SK-N-SH treated with all-trans-retinoic acid at 6 μM for 48 hours (cell line): ENCODE measurements around the gene AMACR.

ENCODE experiments used
- ATAC-seq: fragments of 200-7000 bp; cut with Tn5 transposase; 3 replicates; pipeline ENCODE4 v1.9.1; 2020; ENCODE audit warnings: mild to moderate bottlenecking, moderate library complexity
- ARNTL ChIP-seq: fragments of 450-650 bp; formaldehyde crosslinking; IDR thresholded peaks from 2 replicates; pipeline ENCODE4 v1.5.0; 2020; ENCODE audit warnings: low read depth, mild to moderate bottlenecking, moderate library complexity, borderline replicate concordance
- CSDC2 ChIP-seq: fragments of 250-450 bp; sonication (Bioruptor Pico); IDR thresholded peaks from 2 replicates; pipeline ENCODE4 v1.5.0; 2020; ENCODE audit warnings: mild to moderate bottlenecking, moderate library complexity
- ESRRG ChIP-seq: fragments of 250-450 bp; sonication (Bioruptor Pico); IDR thresholded peaks from 2 replicates; pipeline ENCODE4 v1.6.1; 2021; ENCODE audit warnings: mild to moderate bottlenecking
- GLIS3 ChIP-seq: fragments of 250-450 bp; sonication (Bioruptor Pico); IDR thresholded peaks from 2 replicates; pipeline ENCODE4 v1.5.0; 2020; ENCODE audit warnings: mild to moderate bottlenecking, moderate library complexity
- ISL1 ChIP-seq: fragments of 250-450 bp; sonication (Bioruptor Pico); IDR thresholded peaks from 2 replicates; pipeline ENCODE4 v2.1.2; 2022; ENCODE audit warnings: mild to moderate bottlenecking, moderate library complexity
- OSR1 ChIP-seq: fragments of 250-450 bp; sonication (Bioruptor Pico); IDR thresholded peaks from 2 replicates; pipeline ENCODE4 v1.8.0; 2022; ENCODE audit warnings: moderate library complexity, mild to moderate bottlenecking, inconsistent platforms
- PPARA ChIP-seq: fragments of 250-450 bp; sonication (Bioruptor Pico); IDR thresholded peaks from 2 replicates; pipeline ENCODE4 v1.5.0; 2020; ENCODE audit warnings: mild to moderate bottlenecking, borderline replicate concordance
- RARB ChIP-seq: fragments of 250-450 bp; sonication (Bioruptor Pico); IDR thresholded peaks from 2 replicates; pipeline ENCODE4 v1.8.0; 2021; ENCODE audit warnings: mild to moderate bottlenecking, moderate library complexity
- SNAI2 ChIP-seq: fragments of 250-450 bp; sonication (Bioruptor Pico); IDR thresholded peaks from 2 replicates; pipeline ENCODE4 v1.5.0; 2020; ENCODE audit warnings: mild to moderate bottlenecking, moderate library complexity
- TCF4 ChIP-seq: fragments of 250-450 bp; sonication (Bioruptor Pico); IDR thresholded peaks from 2 replicates; pipeline ENCODE4 v1.8.0; 2021; ENCODE audit warnings: mild to moderate bottlenecking, moderate library complexity, borderline replicate concordance
- TOX ChIP-seq: fragments of 250-450 bp; sonication (Bioruptor Pico); IDR thresholded peaks from 2 replicates; pipeline ENCODE4 v1.8.0; 2021; ENCODE audit warnings: mild to moderate bottlenecking, moderate library complexity, borderline replicate concordance
- ZC3H10 ChIP-seq: fragments of 250-450 bp; sonication (Bioruptor Pico); IDR thresholded peaks from 2 replicates; pipeline ENCODE4 v1.5.1; 2021; ENCODE audit warnings: mild to moderate bottlenecking, moderate library complexity
- ZFP3 ChIP-seq: fragments of 250-450 bp; sonication (Bioruptor Pico); IDR thresholded peaks from 2 replicates; pipeline ENCODE4 v1.5.0; 2020; ENCODE audit warnings: mild to moderate bottlenecking, moderate library complexity
- ZFP30 ChIP-seq: fragments of 450-650 bp; formaldehyde crosslinking; IDR thresholded peaks from 2 replicates; pipeline ENCODE4 v1.5.0; 2022; ENCODE audit warnings: mild to moderate bottlenecking, moderate library complexity
- ZNF565 ChIP-seq: fragments of 450-650 bp; formaldehyde crosslinking; conservative IDR thresholded peaks from 2 replicates; pipeline ENCODE4 v1.5.0; 2020; ENCODE audit warnings: low read depth, mild to moderate bottlenecking, moderate library complexity
- ZNF8 ChIP-seq: fragments of 450-650 bp; formaldehyde crosslinking; IDR thresholded peaks from 2 replicates; pipeline ENCODE4 v1.5.0; 2020; ENCODE audit warnings: mild to moderate bottlenecking, moderate library complexity
- TF ChIP-seq, protein P1 (sequence below): fragments of 250-450 bp; sonication (Bioruptor Pico); IDR thresholded peaks from 2 replicates; pipeline ENCODE4 v1.8.0; 2021; ENCODE audit warnings: low read depth, mild to moderate bottlenecking, moderate library complexity, borderline replicate concordance
- TF ChIP-seq, protein P2 (sequence below): fragments of 250-450 bp; sonication (Bioruptor Pico); IDR thresholded peaks from 2 replicates; pipeline ENCODE4 v1.5.1; 2021; ENCODE audit warnings: mild to moderate bottlenecking, moderate library complexity
- TF ChIP-seq, protein P3 (sequence below): fragments of 250-450 bp; sonication (Bioruptor Pico); IDR thresholded peaks from 2 replicates; pipeline ENCODE4 v1.5.1; 2020; ENCODE audit warnings: low read depth, mild to moderate bottlenecking, moderate library complexity
- TF ChIP-seq, protein P4 (sequence below): fragments of 250-450 bp; sonication (Bioruptor Pico); IDR thresholded peaks from 2 replicates; pipeline ENCODE4 v1.5.0; 2020; ENCODE audit warnings: mild to moderate bottlenecking, moderate library complexity

The AMACR gene

DNA sequence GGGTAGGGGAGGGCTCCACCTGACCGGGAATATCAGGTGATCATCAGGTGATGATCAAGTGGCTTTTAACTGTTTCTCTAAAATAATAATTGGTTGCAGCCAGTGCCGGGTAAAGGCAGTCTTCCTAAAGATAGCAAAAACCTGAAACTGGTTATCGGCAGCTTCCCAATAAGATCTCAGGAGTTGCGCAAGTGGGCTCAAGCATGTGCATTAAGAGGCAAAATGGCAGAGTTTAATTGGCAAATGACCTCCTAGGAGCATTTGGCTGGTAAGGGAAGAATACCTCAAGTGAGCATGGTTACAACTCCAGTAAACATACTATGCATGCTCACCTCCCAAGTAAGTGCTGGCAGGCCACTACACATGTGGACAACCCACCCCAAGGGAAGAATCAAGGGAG lies 31.0 kb upstream of the AMACR start:
- no peak for ATAC-seq
- TF ChIP-seq RARB (CRISPR knock-in tag) (no peak), PPARA (CRISPR knock-in tag) (no peak), ZNF8 (CRISPR knock-in tag) (no peak), ZC3H10 (CRISPR knock-in tag) (no peak), ARNTL (CRISPR knock-in tag) (no peak), OSR1 (CRISPR knock-in tag) (no peak), SNAI2 (no peak)
- TF ChIP-seq, protein P1, sequence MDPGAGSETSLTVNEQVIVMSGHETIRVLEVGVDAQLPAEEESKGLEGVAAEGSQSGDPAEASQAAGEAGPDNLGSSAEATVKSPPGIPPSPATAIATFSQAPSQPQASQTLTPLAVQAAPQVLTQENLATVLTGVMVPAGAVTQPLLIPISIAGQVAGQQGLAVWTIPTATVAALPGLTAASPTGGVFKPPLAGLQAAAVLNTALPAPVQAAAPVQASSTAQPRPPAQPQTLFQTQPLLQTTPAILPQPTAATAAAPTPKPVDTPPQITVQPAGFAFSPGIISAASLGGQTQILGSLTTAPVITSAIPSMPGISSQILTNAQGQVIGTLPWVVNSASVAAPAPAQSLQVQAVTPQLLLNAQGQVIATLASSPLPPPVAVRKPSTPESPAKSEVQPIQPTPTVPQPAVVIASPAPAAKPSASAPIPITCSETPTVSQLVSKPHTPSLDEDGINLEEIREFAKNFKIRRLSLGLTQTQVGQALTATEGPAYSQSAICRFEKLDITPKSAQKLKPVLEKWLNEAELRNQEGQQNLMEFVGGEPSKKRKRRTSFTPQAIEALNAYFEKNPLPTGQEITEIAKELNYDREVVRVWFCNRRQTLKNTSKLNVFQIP (CRISPR knock-in tag) = no peak
- TF ChIP-seq, all 23 proteins: peak for 0

DNA sequence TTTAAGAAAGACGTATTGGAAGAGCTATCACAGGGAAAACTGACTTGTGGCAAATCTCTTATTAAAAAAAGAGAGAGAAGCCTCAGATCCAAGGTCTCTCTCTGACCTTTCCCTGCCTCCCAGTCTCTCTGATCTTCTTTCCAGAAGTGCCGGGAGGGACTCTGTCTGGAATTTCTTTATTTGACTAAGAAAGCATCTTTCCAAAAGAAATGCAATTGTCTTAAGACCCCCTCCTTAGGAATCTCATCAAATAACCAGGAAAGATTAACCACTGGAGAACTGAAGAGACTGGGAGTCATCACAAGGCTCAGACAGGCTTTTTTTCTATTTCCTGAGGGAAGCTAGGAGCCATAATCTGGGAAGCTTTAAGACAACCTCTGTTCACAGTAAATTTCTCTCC lies 30.5 kb upstream of the AMACR start:
- ATAC-seq = no peak
- TF ChIP-seq, protein P2, sequence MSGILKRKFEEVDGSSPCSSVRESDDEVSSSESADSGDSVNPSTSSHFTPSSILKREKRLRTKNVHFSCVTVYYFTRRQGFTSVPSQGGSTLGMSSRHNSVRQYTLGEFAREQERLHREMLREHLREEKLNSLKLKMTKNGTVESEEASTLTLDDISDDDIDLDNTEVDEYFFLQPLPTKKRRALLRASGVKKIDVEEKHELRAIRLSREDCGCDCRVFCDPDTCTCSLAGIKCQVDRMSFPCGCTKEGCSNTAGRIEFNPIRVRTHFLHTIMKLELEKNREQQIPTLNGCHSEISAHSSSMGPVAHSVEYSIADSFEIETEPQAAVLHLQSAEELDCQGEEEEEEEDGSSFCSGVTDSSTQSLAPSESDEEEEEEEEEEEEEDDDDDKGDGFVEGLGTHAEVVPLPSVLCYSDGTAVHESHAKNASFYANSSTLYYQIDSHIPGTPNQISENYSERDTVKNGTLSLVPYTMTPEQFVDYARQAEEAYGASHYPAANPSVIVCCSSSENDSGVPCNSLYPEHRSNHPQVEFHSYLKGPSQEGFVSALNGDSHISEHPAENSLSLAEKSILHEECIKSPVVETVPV = no peak
- TF ChIP-seq CSDC2 (CRISPR knock-in tag) = no peak
- TF ChIP-seq, all 23 proteins: peak for 0

DNA sequence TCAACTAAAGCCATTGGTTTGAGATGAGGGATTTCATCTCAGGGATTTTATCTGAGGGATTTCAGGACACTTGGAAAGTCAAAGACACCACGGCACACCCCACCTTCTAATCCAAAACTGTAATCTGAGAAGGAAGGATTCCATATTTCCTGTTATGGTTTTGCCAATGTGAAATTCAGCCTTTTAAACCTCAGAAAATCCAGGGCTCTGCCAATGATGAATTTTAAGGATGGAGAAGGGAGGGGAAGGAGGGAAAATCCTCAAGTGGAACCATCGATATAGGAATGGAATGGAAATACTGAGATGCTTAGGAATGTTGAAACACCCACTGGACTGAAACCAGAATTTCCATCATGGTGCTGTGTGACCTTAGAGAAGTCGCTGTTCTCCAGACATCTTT lies 29.9 kb upstream of the AMACR start:
- ATAC-seq = no peak
- TF ChIP-seq ARNTL (CRISPR knock-in tag) = no peak
- TF ChIP-seq ZFP3 (CRISPR knock-in tag) = no peak
- TF ChIP-seq PPARA (CRISPR knock-in tag) = no peak
- no peak for TF ChIP-seq RARB (CRISPR knock-in tag)
- TF ChIP-seq TOX (CRISPR knock-in tag) = no peak
- no peak for TF ChIP-seq ISL1 (CRISPR knock-in tag)
- TF ChIP-seq, protein P1 (CRISPR knock-in tag) = no peak
- TF ChIP-seq, protein P3, sequence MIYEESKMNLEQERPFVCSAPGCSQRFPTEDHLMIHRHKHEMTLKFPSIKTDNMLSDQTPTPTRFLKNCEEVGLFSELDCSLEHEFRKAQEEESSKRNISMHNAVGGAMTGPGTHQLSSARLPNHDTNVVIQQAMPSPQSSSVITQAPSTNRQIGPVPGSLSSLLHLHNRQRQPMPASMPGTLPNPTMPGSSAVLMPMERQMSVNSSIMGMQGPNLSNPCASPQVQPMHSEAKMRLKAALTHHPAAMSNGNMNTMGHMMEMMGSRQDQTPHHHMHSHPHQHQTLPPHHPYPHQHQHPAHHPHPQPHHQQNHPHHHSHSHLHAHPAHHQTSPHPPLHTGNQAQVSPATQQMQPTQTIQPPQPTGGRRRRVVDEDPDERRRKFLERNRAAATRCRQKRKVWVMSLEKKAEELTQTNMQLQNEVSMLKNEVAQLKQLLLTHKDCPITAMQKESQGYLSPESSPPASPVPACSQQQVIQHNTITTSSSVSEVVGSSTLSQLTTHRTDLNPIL (CRISPR knock-in tag) = no peak
- TF ChIP-seq, protein P4, sequence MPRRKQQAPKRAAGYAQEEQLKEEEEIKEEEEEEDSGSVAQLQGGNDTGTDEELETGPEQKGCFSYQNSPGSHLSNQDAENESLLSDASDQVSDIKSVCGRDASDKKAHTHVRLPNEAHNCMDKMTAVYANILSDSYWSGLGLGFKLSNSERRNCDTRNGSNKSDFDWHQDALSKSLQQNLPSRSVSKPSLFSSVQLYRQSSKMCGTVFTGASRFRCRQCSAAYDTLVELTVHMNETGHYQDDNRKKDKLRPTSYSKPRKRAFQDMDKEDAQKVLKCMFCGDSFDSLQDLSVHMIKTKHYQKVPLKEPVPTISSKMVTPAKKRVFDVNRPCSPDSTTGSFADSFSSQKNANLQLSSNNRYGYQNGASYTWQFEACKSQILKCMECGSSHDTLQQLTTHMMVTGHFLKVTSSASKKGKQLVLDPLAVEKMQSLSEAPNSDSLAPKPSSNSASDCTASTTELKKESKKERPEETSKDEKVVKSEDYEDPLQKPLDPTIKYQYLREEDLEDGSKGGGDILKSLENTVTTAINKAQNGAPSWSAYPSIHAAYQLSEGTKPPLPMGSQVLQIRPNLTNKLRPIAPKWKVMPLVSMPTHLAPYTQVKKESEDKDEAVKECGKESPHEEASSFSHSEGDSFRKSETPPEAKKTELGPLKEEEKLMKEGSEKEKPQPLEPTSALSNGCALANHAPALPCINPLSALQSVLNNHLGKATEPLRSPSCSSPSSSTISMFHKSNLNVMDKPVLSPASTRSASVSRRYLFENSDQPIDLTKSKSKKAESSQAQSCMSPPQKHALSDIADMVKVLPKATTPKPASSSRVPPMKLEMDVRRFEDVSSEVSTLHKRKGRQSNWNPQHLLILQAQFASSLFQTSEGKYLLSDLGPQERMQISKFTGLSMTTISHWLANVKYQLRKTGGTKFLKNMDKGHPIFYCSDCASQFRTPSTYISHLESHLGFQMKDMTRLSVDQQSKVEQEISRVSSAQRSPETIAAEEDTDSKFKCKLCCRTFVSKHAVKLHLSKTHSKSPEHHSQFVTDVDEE = no peak
- no peak for TF ChIP-seq GLIS3
- no peak for TF ChIP-seq ZFP30 (CRISPR knock-in tag)
- no peak for TF ChIP-seq SNAI2
- no peak for TF ChIP-seq ZNF565 (CRISPR knock-in tag)
- TF ChIP-seq ZC3H10 (CRISPR knock-in tag) = no peak
- TF ChIP-seq ZNF8 (CRISPR knock-in tag) = no peak
- TF ChIP-seq, protein P2 = no peak
- TF ChIP-seq ESRRG (CRISPR knock-in tag) = no peak
- no peak for TF ChIP-seq TCF4 (CRISPR knock-in tag)
- no peak for TF ChIP-seq CSDC2 (CRISPR knock-in tag)
